ENCODE measurements around the gene FCRL1.
A peak's percentile ranks its signal among the peaks of the same experiment; 100 is the strongest.

FCRL1 gene, protein sequence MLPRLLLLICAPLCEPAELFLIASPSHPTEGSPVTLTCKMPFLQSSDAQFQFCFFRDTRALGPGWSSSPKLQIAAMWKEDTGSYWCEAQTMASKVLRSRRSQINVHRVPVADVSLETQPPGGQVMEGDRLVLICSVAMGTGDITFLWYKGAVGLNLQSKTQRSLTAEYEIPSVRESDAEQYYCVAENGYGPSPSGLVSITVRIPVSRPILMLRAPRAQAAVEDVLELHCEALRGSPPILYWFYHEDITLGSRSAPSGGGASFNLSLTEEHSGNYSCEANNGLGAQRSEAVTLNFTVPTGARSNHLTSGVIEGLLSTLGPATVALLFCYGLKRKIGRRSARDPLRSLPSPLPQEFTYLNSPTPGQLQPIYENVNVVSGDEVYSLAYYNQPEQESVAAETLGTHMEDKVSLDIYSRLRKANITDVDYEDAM

DNA sequence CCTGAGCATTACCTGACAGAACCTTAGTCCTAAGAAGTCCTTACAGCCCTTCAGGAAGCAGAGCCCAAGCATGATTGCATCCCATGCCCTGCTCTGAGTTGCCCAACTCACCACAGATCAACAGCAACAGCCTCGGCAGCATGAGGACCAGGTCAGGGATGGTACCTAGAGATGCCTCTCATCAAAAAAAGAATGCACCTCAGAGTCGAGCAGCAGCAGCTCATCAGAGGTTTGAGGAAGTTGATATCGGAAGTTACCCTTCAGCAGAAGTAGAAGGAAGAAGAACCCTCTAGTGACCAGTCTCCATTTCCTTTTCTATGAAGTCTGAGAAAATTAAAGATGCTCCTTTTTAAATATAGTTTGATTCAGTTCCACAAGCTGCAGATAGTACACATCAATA, at the start of gene FCRL1:
FCRL1 (minus strand) TSS at position 225 of the 400 bp plus-strand sequence; CDS start at position 142, 83 bp downstream.
- peak; percentile 35 for DNase-seq

DNA sequence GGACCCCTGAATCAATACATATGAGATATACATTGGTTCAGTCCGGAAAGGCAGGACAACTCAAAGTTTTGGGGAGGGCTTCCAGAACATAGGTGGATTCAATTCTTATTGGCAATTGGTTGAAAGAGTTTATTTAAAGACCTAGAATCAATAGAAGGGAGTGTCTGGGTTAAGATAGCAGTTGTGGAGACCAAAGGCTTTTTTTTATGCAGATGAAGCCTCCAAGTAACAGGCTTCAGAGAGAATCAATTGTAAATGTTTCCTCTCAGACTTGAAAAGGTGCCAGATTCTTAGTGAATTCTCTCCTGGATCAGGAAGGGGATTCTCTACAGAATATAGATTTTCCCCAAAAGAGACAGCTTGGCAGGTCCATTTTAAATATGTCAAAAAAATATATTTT, 48.7 kb upstream of the FCRL1 start:
- DNase-seq, result no peak

DNA sequence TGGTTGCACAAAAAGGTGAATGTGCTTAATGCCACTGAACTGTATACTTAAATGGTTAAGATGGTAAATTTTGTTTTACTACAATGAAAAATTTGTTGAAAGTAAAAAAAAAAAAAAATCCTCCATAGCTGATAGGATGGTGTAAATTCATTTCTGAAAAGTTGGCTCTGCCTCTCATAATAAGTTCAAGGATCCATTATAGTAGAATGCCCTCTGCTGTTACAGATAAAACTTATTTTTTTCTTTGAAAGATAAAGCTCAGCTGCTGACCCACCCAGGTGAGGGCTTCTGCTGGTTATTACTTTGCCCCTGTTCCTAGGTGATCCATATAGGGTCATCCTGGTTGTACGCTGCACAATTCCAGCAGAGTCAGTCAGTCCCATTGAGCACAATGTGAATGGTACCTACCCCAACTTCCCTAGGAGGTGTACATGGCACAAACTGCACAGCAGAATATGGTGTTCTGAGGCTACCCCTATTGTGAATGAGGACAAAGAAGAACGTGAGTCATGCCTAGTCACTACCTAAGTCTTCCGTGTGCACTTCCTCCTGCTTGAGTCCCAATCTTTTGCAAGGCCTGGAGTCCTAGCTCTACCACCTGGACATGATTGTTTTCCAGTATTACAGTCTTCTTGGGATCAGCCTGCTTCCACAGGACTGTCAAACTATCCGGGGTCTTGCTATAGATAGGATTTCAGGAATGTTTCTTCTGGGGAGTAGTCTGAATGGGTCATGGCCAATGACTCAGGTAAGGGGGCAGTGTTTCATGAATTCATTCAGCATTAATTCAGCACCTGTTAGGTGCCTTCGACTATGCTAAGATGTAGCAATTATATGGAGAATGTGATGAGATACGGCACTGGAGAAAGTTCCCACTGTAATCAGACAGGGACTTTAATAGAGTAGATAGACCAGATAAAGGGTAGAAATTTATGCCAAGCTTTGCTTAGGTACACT, 42.5 kb upstream of the FCRL1 start:
- DNase-seq, result no peak

DNA sequence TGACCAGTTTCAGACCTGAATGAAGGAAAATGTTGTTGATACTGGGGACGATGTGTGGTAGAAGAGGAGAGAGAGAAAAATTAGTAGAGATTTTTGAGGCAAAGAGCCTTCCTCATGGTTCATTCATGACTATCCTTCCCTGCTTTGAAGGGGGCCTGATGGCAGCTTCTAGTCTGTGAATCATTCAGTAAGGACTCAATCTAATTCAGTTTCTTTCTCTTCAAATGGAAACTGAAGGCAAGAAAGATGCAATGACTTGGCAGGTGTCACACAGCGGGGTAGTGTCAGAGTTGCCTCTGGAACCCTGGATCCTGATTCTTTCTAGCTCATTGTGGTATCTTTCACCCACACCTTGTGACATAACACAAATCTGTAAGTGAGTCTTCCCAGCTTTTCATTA, 36.6 kb upstream of the FCRL1 start:
- DNase-seq, result no peak

DNA sequence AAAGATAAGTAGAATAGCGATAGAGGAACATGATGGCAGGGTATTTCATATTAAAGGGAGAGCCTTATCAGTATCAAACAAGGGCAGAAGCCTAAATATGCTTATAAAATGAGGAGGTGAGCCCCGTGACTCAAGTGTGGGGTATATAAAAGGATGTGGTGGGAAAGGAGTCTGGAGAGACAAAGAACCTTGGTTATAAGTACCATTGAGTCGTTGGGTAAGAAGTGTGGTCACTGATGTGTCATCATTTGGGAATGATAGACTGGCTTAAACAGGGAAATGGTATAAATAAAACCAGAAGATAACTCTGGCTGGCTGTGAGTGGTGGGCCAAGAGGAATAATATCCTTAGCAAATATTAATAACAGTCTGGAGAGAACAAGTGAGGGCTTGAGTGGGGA, 32.6 kb upstream of the FCRL1 start:
- DNase-seq, result peak; percentile 14

DNA sequence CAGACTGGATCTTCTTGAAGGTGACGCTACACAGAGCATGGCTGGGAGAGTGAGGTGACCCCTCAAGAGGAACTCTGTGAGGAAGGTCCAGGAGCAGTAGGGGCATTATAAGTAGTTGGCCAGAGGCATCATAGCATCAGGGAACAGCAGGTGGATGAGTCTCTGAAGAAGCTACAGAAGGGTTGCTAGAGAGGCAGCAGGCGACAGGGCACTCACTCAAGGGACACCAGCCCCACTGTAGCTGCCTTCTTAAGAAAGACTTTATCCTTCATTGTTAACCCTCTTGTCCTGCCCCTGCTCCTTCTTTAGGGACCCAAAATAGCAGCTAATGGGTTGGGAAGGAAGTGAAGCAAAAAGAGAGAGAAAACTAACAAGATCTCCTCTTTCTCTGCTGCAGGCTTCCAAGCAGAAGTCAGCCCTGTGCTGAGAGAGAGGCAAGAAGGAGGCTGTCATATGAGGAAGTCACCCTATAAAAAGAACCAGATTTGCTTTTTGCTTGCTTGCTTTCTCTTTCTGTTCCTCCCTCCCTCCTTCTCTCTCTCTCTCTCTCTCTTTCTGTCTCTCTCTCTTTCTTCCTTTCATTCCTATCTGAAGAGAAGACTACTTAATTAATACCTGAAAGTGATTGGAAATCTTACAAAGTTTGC, 29.4 kb upstream of the FCRL1 start:
- peak; percentile 76 for DNase-seq

DNA sequence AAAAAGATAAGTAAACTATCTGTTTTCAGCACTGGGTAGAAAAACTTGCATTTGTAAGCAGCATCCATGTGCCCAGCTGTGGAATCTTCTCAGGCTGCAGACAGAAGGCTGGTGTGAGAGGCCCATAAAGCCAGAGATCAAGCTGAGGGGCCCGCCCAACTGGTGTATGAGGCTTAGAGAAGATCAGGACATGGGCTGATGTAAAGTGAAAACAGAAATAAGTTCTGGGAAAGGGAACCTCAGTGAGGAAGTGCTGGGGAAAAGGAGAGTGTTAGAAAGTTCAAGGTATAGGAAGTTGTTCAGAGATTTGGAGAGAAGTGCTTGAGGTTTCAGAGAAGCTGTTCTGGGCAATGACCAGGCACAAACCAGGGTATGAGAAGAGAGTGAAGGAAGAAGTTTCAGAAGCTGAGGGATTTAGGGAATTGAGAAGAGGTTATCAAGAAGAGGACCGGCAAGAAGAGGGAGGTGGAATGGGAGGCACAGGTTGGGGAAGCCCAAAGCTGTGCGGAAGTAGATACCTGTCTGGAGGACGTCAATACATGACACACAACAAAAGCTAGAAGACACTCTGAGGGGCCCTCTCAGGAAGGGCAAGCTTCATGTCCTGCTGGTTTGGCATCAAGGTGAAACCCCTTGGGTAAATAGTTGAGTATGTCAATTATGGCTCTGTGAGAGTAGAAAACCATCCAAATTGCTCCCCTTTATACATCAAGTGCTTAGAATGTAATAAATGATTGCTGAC, 24.3 kb upstream of the FCRL1 start:
- DNase-seq, result peak; percentile 76

DNA sequence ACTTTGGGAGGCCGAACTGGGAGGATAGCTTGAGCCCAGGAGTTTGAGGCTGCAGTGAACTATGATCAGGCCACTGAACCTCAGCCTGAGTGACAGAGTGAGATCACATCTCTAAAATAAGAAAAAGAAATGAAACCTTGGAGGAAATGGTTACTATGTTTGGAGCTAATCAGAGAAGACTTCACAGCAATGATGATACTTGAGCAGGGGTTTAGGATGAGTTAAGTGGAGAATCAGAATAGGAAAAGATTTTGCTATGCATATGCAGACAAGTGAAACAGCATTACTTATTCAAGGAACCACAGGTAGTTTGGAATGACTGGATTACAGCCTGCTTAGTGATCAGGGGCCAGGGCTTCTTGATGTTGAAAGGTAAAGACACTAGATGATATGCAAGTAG, 23.0 kb upstream of the FCRL1 start:
- DNase-seq, result peak; percentile 36

DNA sequence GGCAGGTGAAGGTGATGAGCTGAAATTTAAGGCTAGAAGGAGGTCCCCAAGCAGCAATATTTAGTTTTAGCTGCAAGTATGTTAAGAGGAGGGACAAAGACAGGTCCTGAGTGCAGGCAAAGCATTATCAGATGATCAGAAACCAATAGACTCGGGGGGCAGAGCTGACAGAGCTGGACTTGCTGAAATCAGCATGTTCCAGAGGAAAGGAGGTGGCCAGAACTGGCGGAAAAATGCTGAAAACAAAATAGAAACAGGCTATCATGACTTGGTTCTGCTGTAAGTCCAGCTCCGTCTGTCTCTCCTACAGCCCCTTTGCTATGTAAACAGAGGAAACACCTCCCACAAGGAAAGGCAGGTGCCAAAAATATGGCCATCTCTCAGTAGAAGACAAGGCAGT, 21.8 kb upstream of the FCRL1 start, which contains the start of gene CD5L:
CD5L (minus strand) TSS at position 101 of the 400 bp plus-strand sequence. CDS start 107 bp downstream, outside the sequence.
- no peak for DNase-seq

DNA sequence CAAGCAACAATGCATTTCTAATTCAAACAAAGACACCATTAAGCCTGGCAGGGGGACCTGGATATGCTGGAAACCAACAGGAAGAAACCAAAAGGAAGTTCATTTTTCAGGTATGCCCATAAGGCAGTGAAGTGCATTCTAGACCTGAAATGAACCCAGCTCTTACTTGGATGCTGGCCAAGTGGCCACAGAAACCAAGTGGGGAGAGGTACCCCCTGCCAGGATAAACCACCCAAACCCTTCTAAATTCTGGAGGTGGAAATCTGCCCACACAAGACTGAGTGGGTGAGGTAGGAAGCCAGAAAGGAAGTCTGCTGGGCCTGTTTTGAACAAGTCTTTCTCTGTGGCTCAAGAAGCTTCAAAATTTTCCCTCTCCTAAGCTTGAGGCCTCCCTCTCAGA, 19.0 kb upstream of the FCRL1 start:
- no peak for DNase-seq

DNA sequence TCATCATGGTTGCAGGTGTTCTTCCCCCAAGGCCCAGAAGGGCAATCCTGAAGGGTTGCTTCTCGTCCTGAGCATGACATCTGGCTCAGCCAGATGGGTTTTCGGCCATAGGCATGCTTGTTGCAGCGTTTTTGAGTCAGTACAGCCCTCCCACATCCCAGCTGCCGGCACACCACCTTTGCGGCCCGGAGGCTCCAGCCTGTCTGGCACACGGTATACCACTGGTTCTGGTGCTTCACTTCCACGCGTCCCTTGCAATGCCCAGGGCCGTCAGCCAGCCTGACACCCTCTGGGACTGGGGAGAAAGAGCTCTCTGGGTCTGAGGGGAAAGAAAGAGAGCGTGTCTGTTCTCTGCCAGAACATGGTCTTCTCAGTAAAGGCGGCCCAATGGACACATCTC, 14.5 kb upstream of the FCRL1 start:
- DNase-seq, result no peak

DNA sequence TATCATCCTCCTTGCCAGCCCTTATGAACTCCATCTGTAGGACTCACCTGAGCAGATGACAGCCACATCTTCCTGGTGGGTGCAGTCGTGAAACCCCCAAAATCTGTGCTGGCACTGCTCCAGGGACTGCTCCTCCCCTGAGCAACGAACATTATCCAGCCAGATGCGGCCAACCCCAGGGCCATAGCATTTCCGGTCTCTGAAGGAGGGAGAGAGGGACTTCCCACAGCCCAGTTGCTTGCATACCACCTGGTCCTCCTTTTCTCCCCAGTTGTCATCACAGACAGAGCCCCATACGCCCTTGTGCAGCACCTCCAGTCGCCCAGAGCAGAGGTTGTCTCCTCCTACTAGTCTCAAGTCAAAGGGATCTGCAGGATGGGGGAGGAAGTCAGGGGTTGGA, 13.2 kb upstream of the FCRL1 start:
- no peak for DNase-seq

DNA sequence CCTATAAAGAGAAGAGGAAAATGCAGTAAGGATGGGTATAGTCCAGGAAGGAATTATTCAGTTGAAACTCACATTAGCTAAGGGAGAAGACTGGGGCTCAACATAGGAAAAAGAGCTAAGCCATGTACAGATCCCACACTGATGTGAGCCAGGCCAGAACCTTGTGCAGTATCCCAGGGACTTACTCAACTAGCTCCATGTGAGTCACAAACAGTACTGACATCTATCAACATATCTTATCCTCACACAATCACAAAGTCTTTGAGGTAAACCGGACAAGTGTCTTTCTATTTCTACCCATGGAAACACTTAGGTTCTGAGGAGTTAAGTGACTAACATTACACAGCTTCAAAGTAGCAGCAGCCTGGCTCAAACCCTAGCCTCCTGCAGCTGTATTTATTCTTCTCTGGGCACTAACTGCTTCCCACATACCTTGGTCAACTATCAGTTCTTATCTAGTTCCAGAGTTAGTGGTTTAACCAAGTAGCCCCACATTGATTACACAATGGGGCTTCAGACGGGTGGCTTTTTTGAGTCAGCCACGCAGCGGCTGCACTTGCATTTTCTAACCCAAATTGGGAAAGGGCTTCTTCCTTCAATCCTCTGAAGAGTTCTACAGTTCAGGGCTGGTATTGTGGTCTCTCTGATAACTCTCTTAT, 12.2 kb upstream of the FCRL1 start:
- DNase-seq, result peak; percentile 20

DNA sequence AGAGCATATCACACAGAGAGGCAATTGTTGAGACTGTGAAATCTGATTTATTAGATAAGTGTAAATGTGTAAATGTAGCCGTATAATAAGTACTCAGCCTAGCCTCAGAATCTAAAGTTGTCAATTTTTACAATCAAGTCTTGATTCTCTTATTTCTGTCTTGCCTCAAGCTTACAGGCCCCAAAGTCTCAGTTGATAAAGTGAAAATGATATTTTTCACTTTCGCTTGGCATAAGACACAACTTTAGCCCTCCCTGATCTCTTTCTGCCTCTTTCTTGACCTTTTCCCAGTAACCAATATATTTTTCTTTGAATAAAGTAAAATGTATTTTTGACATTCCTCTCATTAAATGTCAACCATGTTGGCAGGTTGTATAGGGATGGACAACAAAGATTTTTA, 11.0 kb upstream of the FCRL1 start:
- DNase-seq, result no peak

DNA sequence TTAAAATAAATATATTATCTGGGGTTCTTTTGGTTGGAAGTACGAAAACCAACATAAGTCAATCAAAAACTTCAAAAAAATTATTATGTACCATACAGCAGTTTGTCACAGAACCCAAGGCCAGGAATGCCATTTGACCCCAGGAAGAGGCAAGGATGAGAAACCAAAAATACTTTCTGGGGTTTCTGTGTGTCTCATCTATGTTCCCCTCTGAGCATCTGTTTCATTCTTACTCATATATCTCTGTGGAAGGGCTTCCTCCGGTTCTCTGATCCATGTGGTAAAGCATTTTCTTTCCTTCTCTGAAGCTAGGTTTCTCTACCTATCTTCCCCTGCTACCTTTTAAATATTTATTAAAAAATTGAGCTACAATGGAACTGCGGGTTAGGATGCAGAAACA, 9.8 kb upstream of the FCRL1 start:
- DNase-seq, result peak; percentile 11

DNA sequence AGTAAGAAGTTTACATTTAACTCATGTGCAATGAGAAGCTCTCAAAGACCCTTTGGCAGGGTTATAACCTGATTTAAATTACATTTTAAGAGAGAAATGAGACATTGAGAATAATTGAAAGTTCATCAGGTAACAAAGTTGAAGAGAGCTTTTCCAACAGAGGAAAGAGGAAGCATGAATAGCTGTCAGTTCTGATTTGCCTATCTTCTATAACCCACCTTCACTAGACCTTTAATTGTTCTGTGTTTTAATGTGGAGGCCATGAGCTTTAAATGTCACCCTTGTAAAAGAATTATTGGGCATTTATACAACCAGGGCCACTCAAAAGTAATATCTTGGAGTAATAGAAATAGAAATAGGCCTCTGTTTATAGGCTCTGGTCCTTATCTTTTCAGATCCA, 9.3 kb upstream of the FCRL1 start:
- DNase-seq, result no peak

DNA sequence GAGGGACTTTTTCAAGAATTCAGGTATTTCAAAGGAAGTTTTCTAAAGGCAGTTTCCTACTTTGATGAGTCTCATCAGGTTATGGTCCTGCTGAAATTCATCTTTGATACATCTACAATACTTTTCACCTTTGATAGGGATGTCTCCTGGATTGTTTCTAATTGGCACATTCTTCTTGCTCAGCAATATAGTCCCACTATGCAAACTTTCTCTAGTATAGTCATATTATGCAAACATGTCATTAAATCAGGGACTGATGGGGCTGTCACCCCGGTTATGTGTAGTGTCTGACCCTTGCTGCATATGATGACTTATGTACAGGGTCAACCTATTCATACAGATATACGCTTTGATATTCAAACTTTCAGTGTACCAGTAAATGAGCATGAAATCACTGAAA, 379 bp upstream of the FCRL1 start:
- DNase-seq, result no peak

DNA sequence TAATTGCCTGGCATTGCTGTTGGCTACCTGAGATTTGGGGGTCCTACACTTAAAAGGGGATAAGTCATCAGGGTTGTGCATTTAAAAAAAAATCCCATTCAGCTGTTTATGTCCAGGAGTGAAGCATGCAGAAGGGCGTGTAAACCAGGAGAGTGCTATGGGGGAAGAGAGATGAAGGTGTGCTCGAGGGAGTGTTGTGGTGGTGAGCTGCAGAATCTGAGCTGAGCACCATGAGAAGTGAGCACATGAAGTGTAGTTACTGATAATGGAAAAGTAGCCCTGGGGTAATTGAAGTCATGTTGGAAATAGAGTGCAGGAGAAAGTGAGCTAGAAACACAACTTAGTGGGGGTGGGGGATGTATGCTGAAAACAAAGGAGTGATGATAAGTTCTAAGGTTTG, 705 bp downstream of the FCRL1 start:
- DNase-seq, result no peak

DNA sequence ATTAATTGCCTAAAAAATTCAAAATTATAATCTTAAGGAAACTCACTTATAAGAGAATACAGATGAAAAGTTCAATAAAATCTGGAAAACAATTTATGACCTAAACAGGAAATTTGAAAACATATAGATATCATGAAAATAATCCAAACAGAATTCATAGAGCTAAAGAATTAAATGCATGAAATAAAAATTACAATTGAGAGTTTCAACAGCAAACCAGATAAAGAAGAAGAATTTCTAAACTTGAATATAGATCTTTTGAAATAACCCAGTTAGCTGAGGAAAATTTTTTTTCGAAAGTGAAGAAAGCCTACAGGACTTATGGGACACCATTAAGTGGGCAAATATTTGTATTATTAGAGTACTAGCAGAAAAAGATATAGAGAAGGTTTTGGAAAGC, 6.7 kb downstream of the FCRL1 start:
- no peak for DNase-seq

DNA sequence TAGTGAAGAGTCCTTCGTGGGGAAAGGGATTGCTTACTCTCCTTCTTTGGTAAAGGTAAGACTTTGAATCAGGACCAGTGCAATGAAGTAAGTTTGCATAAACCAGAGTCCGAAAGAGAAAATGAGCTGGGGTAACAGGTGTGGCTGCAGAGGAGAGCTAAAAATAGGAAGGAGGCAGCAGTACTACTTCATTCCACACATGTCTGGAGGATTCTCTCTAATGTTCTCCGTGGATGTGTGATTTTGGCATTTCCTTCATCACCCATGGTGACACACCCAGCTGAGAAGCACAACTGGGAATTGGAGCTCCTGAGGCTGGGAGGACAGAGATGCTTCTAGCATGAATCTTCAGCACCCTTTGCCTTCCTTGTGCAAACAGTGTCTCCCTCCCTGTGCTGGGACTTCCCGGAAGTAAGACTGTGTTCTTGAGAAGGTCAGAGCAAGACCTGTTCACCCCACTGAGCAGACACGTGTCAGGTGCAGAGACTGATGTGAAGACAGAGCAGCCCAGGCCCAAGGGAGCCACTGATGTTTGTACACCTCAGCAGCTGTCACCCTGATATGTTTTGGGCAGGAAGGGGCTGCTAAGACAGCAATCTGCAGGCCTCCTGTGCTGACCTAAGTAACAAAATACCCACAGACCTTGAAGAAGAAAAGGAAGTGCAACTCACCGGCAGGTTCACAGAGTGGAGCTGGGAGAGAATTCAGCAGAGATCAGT, 13.3 kb downstream of the FCRL1 start:
- DNase-seq, result no peak

DNA sequence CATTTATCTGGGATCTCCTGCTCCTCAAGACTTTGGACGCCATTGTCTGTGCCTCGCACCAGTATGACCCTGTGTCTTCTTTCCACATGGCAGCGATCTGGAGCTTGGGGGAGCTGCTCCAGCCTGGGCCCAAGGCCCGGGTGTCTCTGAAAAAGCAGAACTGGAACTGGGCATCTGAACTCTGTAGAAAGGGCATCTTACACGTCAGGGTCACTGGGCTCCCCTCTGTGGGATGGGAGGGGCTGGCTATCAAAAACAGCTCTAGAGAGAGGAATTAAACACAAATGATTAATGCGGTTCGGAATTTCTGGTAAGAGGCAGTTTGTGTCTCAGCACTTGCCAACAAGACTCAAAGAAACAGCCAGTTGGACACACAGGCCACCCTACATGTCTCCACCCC, 16.1 kb downstream of the FCRL1 start:
- peak; percentile 44 for DNase-seq

Data from inflammatory macrophage treated with lipopolysaccharide for 4 hours (primary cell).